ENCODE results near the gene HOXB1.

HOXB1 gene

DNA sequence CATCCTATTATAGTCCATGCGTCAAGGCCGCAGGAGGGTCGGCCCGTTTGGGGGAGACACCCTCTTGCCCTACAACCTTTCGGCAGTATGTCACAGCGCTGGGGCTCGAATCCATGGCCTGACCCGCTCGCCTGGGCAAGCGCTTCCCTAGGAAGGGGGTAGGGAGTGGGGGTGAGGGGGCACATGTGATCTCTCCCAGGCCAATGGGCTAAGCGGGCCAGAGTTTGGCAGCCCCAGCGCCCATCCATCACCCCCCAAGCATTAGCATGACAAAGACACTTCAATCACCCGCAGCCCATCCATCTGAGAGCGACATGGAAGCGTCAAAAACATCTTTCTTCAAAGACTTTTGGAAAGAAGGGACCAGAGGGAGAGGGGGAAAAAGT lies at the start of gene HOXB1:
TSS of gene HOXB1 (minus strand) at position 125 of the 386 bp plus-strand sequence. CDS start at position 18, 107 bp downstream.
- no peak for DNase-seq (ENCODE audit: low read depth)

GRCh38 chr17:48579760-48580554 lies 49.1 kb upstream of the HOXB1 start:
- no peak for DNase-seq (ENCODE audit: low read depth)

DNA sequence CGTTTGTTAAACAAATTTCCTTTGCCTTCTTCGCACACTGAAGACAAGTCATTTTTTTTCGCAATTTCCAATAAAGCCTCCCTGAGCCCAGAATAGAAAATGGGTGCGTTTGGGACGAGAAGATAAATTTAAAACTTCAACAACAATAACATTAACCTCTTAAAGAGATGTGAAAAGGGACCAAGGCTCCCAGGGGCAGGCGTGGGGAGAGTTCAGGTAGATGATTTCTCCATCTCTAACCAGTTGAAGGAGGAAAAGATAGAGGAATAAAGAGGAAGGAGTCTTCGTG lies 48.6 kb upstream of the HOXB1 start:
- DNase-seq (ENCODE audit: low read depth) = no peak

GRCh38 chr17:48578616-48579470 lies 48.0 kb upstream of the HOXB1 start:
- DNase-seq (ENCODE audit: low read depth) = no peak

DNA sequence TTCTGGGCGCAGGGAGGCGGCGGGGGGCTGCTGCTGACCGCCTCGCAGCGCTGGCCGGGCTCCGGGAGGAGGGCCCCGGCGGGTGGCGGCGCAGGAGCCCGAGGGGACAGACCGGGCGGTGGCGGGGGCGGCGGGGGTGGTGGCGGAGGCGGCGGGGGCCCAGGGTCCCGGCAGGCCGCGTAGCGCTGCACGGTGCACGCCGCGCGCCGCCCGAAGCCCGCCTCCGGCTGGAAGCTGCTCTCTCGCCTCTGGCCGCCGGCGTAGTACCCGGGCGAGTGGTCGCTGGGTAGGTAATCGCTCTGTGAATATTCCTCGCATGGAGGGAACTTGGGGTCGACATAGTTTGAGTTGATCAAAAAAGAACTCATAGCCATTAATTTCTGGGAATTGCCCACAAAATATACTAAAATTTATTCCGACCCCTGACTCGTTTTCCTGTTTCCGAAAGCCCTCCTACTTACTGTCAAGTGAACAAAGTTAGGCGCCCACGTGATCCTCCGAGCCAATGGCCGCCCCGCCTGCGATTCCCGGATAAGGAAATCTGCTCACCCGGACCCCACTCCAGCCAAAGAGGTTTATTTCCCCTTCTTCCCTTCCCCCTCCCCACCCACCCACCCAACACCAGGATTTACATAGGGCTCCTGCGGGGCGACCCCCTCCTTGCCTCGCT lies 47.3 kb upstream of the HOXB1 start, which contains the start of gene HOXB4:
TSS of gene HOXB4 (minus strand) at position 405 of the 670 bp plus-strand sequence. CDS start at position 374, 31 bp downstream.
- DNase-seq (ENCODE audit: low read depth) = no peak

DNA sequence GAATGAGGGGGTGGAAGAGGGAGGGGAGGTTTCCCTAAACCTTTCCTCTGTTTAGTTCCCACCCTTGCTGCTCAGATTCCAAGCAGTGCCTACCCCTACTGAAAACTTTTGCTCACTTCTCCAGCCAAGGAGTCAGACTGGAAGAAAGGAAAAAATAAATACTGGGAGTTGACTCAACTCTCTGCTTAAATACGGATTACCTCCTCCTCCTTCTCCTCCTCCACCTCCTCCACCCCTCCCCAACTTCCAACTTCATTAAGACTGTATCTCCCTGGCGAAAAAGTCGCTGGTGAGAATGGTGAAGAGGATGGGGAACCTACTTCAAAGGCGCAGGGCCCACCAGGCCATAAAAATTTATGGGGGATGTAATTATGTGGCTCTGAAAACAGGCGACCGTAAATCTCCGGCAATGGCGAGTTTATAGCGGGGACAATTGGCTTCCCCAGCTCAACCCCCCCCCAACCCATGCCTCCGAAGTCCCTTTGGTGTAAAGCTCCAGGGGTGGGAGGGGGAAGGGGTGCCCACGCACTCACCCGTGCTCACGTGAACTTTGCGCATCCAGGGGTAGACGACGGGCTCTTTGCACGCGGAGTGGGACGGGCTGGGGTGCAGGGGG lies 46.6 kb upstream of the HOXB1 start:
- DNase-seq (ENCODE audit: low read depth) = no peak

DNA sequence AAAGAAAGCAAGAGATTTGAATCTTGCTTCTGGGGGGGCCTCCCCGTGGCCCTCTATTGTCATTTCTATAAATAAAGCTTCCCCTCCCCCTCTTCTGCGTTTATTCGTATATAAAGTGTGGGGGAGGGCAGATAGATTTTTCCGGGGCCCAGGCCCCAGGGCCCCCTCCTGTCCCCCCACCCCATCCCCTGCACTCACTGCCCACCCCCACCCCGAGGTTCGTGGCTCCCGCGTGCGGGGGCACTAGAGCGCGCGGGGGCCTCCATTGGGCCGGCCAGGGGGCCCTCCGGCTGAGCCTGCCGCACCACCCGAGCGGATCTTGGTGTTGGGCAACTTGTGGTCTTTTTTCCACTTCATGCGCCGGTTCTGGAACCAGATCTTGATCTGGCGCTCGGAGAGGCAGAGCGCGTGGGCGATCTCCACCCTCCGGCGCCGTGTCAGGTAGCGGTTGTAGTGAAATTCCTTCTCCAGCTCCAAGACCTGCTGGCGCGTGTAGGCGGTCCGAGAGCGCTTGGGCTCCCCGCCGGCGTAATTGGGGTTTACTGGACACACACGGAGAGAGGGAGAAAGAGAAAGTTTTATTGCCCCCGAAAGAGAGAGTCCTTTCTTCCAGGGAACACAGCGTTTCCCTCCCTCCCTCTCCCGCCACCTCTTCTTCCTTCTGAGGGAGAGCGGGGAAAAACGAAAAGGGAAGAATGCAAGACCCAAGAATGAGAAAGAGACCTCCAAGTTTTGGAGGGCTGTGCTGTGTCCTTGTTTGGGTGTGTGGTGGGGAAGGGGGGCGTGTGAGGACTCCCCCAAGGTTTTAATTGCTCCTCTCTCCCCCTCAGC lies 45.9 kb upstream of the HOXB1 start:
- DNase-seq (ENCODE audit: low read depth) = no peak

DNA sequence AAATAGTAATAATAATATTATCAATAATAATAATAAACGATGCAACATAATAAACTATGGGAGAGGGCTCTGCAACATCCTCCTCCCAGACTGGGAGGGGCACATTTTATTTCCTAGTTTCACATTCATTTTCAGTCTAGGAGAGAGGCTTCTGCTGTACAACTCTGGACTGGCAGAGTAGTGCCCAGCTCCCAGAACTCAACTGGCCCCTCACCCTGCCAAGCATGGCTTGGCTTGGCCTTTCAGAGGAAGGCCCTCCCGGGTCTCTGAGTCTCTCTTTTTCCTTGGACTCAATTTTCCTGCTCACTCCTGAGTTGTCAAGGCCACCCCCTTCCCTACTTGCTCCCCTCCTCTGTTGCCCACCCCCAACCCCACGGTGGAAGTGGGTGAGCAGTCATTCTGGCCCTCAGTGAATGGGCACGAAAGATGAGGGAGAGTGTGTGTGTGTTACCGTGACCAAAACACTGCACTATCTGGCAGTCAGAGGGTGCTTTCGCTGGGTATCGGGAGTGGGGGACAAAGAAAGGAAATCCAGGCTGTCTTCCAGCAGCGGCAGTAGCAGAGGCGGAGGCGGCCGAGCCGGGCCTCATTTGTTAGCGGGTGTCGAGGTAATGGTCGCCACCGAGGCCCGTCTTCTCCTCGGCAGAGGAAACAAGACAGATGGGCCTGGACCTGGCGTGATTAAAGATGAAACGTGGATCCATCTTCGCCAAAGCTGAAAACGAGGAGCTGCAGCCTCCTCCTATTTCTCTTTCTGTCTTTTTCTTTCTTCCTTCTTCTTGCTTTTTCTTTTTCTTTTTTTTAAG lies 45.1 kb upstream of the HOXB1 start:
- no peak for DNase-seq (ENCODE audit: low read depth)

- no peak for DNase-seq (ENCODE audit: low read depth)
Observed at GRCh38 chr17:48575066-48575582, 44.3 kb upstream of the HOXB1 start.

- no peak for DNase-seq (ENCODE audit: low read depth)
Observed at GRCh38 chr17:48574505-48575065, 43.8 kb upstream of the HOXB1 start.

- no peak for DNase-seq (ENCODE audit: low read depth)
Observed at GRCh38 chr17:48571826-48572417, 41.1 kb upstream of the HOXB1 start.

DNA sequence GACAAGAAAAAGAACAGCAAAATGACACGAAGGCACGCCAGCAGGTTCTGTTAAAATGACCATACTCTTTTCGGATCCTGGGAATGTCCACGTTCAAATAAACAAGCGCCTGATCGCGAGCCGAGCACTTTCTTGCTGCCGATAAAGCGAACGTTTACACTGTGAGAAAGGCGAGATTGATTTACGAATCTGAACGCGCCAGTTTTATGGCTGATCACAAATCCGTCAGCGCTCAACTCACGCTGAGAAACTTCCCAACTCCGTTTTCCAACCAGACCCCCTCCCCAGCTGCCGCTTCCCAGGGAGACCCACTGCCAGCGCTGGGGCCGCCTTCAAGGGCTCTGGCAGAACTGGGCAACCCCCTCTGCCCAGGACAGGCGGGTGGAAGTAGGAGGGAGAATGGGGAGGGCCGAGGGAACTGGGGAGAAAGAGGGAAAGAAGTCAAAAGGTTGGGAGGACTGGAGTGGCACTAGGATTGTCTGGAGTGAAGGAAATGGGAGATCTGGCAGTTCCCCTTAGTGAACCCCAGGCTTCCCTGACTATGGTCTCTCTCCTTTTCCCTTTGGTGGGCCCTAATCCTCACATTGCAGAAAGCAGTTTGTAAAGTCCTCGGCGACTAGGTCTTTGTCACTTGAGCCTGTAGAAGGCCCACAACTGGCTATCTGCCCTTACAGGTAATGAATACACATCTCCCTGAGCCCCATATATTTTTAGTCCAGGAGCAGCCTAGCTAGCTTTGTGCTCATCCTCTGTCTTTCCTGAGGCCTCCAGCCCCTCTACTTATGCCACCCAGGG lies 40.4 kb upstream of the HOXB1 start:
- no peak for DNase-seq (ENCODE audit: low read depth)

- DNase-seq (ENCODE audit: low read depth) = no peak
Observed at GRCh38 chr17:48570325-48571023, 39.7 kb upstream of the HOXB1 start.

DNA sequence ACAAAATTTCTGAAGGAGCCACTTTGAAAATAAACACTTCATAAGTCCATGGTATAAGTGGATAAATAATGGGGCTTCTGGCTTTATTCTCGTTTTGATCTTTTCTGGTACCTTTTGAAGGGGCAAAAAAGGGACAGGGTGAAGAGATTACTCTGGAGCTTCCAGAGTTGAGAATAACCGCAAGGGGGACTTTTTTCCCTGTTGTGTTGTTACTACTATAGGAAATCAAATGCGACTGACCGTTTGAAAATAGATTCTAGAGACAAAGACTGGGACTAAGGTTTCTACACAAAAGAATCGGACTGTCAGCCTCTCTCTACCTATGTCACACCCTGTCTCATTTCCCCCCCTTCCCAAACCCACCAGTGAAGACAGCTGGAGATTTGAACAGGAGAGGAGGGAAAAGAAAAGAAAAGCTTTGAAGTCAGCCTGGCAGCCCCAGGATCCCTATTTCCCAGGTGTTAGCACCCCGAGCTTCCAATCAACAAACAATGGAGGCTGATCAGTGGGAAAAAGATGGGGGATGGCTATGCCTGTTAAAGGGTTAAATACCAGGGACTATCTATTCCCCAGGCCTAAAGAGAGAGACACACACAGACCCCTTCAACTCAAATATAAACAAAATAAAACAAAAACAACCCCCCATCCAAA lies 39.0 kb upstream of the HOXB1 start:
- no peak for DNase-seq (ENCODE audit: low read depth)

DNA sequence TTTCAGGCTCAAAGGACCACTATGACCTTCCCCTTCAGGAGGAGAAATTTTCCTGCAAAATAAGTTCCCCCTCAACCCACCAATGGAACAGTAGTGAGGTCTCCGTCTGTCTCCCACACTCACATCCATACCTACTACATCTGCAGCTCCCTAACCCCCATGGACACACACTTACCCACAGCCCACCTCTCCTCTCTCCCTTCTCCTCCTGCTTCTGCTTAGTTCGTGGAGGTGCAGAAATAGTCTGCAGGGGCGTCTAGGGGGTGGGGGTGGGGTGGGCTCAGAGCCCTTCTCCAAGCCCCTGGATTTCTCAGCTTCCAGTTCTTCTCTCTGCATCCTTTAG lies 38.4 kb upstream of the HOXB1 start:
- DNase-seq (ENCODE audit: low read depth) = no peak

- DNase-seq (ENCODE audit: low read depth) = no peak
Observed at GRCh38 chr17:48568499-48569239, 37.9 kb upstream of the HOXB1 start.
